Activated CD8-positive, alpha-beta memory T cell treated with anti-CD3 and anti-CD28 coated beads for 1 hour (primary cell): ENCODE results near the gene SCO2.
"Not testable (repeated sequence)": the region's sequence is repeated elsewhere in the genome, so short reads cannot be mapped to it uniquely, and the experiment has no call there.

Experiments
- DNase-seq, 2 donors: peaks; one replicate each; pipeline ENCODE4 v3.0.0-alpha.2; 2020; ENCODE audit warnings: low read depth in 1 of 2; ENCODE audit errors: extremely low read depth in 1 of 2

The SCO2 gene

GRCh38 chr22:50551160-50551752 lies 25.9 kb upstream of the SCO2 start:
- DNase-seq, result no peak

DNA sequence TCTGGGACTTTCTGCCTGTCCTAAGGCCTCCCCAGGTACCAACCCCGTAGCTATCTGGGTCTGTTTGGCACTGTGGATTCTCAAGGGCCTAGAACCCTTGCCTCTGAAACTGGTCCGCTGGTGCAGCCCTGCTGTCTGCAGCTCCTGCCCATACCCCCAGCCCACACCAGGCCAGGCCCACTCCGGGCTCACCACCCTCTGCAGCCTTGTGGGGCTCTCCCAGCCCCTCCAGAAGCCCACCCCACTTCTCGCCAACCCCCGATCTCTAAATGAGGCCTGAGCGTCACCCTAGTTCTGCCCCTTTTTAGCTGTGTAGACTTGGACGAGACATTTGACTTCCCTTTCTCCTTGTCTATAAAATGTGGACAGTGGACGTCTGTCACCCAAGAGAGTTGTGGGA lies 25.0 kb upstream of the SCO2 start:
- no peak for DNase-seq

- DNase-seq, result no peak
Observed at GRCh38 chr22:50548921-50549790, 23.8 kb upstream of the SCO2 start.

DNA sequence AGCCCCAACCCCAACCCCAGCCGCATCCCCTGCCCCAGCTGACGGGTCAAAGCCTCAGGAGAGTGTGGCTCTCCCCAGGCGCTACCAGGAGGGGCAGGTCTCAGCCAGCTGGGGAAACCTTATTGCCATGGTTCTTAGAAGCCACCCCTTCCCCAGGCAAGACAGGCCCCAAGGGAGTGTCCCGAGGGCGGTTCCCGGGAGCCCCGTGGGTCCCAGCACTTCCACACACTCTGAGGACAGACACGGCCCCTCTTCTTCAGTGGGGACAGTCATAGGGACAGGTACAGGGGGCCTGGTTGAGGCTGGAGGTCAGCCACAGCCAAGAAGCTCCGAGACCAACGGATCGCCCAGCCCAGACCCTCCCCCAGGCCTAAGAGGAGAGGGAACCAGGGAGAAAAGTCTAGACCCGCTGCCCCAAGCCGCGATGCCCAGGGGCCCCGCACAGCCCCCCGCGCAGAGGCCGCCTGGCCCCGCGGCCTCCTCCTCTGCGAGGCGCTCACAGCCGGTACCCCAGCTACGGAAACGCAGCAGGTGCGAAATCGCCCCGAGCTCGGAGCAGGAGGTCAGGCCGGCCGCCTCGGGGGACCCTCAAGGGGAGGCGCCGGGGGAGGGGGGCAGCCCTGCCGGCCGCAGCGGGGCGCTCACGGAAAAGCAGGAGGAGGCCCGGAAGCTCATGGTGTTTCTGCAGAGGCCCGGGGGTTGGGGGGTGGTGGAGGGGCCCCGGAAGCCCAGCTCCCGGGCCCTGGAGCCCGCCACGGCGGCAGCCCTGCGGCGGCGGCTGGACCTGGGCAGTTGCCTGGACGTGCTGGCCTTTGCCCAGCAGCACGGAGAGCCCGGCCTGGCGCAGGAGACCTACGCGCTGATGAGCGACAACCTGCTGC lies 22.9 kb upstream of the SCO2 start:
- peak in 1 of 2 donors; percentile 45 for DNase-seq

GRCh38 chr22:50547263-50547985 lies 22.0 kb upstream of the SCO2 start:
- DNase-seq, result no peak

DNA sequence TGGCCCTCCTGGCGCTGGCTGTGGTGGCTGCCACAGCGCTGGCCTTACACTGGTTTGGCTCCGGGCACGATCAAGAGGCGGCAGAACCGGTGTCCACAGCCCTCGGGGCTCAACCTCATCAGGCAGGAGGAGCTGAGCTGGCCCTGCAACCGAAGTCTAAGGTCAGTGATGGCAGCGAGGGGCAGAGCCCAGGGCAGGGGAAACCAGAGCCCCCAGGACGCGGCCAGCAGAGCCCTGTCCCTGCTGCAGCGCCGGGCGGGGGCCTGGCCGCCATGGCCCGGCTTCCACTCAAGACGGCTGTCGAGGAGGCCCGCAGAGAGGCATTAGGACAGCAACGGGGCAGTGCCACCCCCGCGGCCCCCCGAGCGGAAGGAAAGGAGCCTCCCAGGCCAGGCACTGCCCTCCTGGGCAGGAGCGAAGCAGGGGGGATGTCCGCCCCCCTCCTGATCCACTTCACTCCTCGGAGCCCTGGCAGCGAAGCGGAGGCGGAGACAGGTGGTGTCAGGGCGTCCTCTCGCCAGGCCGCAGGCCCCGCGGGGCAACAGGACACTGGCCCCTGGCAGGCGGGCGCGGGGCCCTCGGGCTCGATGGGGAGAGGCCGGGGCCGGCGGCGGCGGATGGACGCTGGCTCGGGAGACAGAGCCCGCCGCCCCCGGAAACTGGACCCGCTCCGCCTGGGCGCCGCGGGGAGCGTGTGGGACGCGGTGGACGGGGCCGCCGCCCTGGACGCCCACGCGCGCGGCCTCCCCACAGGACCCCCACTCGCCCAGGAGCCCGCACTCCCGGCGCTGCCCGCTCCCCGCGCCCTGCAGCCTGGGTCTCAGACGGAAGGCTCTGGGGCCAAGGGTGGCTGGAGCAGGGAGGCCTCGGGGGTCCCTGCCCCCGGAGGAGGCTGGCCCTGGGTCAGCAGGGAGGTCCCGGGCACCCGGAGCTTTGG lies 21.2 kb upstream of the SCO2 start:
- DNase-seq, result no peak

- no peak for DNase-seq
Observed at GRCh38 chr22:50545522-50546325, 20.3 kb upstream of the SCO2 start, which contains the start of gene KLHDC7B. TSS of gene KLHDC7B (plus strand) at chr22:50545899. CDS start at chr22:50546244, 345 bp downstream.

DNA sequence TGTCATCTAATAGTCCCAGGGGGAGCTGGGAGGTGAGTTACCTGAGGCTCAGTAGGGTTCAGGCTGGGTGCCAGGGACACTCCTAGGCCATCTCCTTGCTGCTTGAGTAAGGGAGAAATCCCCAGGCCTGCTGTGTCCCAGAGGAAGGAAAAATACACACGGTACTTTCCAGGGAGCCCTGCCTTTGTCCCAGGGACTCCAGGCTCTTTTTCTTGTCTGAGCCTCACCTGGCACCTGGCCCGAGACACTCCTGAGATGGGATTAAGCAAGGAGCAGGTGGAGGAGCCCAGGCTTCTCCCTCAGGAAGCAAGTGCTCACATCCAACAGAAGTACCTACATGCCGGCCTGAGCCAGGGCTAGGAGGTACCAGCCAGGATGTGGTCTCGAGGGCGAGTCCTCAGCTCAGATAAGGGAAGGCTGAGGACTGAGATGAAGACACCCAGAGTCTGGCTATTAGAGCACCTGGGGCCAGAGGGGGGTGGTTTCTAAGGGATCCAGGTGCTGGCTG lies 19.4 kb upstream of the SCO2 start:
- no peak for DNase-seq

DNA sequence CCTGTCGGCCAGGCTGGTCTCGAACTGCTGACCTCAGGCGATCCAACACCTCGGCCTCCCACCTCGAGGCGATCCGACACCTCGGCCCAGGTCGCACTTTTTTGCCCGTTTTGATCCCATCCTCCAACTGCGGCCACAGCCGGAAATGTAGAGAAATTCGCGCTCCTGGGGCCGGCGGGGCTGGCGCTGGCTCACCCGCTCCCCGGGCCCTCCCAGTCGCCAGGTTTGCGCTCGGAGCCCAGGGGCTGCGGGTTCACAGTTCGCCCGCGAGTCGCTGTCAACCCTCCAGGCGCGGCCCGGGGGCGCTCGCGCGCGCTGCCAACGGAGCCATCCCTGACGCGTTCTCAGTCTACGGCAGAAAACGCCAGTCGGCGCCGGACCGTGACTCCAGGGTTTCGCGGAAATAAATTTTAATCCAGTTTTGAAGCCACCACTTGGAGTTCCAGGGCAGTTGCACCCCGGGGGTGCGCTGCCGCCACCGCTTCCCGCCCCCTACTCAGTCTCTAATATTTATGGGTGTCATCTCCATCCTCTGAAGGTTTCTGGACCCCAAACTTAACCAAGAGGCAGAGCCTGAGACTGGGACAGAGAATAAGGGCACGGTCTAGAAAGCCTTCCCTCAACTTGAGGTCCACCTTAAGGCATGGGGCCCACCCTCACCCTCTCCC lies 18.8 kb upstream of the SCO2 start:
- peak in 1 of 2 donors; percentile 79 for DNase-seq

DNA sequence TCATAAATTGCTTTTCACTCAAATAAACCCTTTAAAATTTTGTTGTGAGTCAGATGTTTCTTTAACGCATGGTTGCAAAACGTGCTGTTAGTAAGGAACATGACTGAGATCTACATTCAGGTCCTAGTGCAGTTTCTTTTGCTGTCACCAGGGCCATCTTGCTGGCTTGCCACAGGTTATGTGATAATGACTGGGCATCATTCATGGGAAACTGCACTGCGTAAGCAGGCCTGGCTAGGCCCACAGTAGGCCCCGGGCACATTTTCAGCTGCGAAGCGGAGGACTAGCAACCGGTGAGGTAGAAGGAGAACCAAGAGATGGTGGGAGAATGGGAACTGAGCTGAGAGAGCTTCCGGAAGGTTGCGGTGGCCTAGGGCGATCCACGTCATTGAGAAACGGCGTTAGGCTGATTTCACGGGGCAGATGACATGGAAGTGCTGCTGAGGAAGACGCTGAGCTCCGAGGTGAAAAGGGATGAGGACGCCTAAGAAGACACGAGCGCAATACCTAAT lies 17.1 kb upstream of the SCO2 start:
- no peak for DNase-seq

DNA sequence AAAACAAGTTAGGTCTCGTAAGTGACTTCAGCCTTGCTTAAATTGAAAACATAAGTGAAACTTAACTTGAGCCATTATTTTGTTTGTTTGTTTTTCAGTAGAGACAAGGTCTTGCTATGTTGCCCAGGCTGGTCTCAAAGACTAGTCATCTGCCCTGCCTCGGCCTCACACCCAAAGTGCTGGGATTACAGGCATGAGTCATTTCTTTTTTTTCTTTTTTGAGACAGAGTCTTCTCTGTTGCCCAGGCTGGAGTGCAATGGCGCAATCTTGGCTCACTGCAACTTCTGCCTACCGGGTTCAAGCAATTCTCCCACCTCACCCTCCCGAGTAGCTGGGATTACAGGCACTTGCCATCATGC lies 16.2 kb upstream of the SCO2 start:
- DNase-seq, result not testable (repeated sequence)

GRCh38 chr22:50540381-50540780 lies 15.0 kb upstream of the SCO2 start:
- no peak for DNase-seq

- no peak for DNase-seq
Observed at GRCh38 chr22:50537765-50538164, 12.4 kb upstream of the SCO2 start.

- DNase-seq, result no peak
Observed at GRCh38 chr22:50536226-50536625, 10.8 kb upstream of the SCO2 start.

DNA sequence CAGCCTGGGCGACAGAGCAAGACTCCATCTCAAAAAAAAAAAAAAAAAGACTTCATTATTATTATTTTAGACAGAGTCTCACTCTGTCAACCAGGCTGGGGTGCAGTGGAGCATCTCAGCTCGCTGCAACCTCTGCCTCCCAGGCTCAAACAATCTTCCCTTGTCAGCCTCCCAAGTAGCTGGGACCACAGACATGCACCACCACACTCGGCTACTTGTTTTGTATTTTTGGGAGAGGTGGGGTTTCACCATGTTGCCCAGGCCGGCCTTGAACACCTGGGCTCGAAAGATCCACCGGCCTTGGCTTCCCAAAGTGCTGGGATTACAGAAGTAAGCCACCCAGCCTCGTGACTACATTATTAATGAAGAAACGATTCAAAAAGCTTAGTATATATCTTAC lies 9.7 kb upstream of the SCO2 start:
- DNase-seq, result no peak

DNA sequence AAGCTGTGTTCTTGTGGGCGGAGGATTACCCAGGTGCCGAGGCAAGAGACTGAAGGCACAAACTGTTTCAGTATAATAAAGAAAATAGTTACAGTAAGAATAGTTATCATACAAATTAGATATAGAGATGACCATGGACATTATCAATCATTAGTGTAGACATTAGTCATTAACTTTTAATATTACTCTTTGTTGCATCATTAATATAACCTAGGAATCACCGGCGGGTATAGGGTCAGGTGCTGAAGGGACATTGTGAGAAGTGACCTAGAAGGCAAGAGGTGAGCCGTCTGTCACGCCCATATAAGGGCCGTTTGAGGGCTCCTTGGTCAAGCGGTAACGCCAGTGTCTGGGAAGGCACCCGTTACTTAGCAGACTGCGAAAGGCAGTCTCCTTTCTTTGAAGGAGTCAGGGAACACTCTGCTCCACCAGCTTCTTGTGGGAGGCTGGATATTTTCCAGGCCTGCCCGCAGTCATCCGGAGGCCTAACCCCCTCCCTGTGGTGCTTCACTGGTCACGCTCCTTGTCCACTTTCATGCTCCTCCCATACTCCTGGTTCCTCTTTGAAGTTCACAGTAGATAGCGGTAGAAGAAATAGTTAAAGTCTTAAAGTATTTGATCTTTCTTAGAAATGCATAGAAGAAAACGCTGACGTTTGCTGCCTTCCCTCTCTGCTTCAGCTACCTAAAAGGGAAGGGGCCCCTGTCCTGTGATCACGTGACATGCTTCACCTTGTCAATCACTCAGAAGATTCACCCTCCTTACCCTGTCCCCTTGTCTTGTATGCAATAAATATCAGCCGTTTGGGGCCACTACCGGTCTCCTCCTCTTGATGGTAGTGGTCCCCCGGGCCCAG lies 8.7 kb upstream of the SCO2 start:
- DNase-seq, result not testable (repeated sequence)
